Measurements from ENCODE around the gene APBB2.

APBB2 gene

DNA sequence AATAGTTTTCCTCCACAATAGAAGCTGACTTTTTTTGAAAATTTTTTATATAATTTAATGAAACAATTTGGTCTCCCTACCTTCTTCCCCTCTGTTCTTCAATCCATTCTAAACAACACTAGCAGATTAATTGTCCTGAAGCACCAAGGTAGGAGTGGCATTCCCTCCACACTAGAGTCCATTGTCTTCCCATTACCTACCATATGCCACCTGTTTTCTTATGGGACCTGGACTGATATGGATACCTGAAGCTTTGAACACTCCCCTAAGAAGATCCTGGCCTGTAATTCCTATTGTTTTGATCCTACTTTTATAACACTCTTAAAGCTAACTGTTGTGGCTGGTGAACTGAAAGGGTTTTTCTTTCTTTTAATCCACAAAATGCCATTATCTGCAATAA is 92.0 kb downstream of the APBB2 start:
- TF ChIP-seq CTCF (IDR thresholded peaks at IDR 0.05), result no peak
- Histone ChIP-seq H3K36me3 (no peaks in the 10 kb centered on the region), H3K27me3 (no peaks in the 10 kb centered on the region), H3K4me3 (ENCODE audit: low read depth in 1 of 2, low read length in 1 of 2) (no peak overlapping the region), H3K27ac (no peak overlapping the region), H3K9me3 (no peaks in the 10 kb centered on the region), H3K4me1 (ENCODE audit: control insufficient read depth in 1 of 2, insufficient read depth in 1 of 2, low read depth in 1 of 2, low read length in 1 of 2) (peaks cover 0 to 8% of the 10 kb centered on the region in 2 experiments)

GRCh38 chr4:41121906-41122305 is 92.4 kb downstream of the APBB2 start:
- Histone ChIP-seq H3K36me3 (no peaks in the 10 kb centered on the region), H3K9me3 (no peaks in the 10 kb centered on the region), H3K4me1 (ENCODE audit: control insufficient read depth in 1 of 2, insufficient read depth in 1 of 2, low read depth in 1 of 2, low read length in 1 of 2) (peaks cover 0 to 8% of the 10 kb centered on the region in 2 experiments), H3K4me3 (ENCODE audit: low read depth in 1 of 2, low read length in 1 of 2) (no peak overlapping the region), H3K27ac (no peak overlapping the region), H3K27me3 (no peaks in the 10 kb centered on the region)
- no peak for TF ChIP-seq CTCF (IDR thresholded peaks at IDR 0.05)

- Histone ChIP-seq H3K27me3 (no peaks in the 10 kb centered on the region), H3K27ac (no peak overlapping the region), H3K4me1 (ENCODE audit: control insufficient read depth in 1 of 2, insufficient read depth in 1 of 2, low read depth in 1 of 2, low read length in 1 of 2) (peaks cover 0 to 8% of the 10 kb centered on the region in 2 experiments), H3K9me3 (no peaks in the 10 kb centered on the region), H3K4me3 (ENCODE audit: low read depth in 1 of 2, low read length in 1 of 2) (no peak overlapping the region), H3K36me3 (no peaks in the 10 kb centered on the region)
- no peak for TF ChIP-seq CTCF (IDR thresholded peaks at IDR 0.05)
These were observed 93.8 kb downstream of the APBB2 start for GRCh38 chr4:41120297-41121217.

- Histone ChIP-seq H3K36me3 (no peaks in the 10 kb centered on the region), H3K4me3 (ENCODE audit: low read depth in 1 of 2, low read length in 1 of 2) (no peak overlapping the region), H3K27me3 (no peaks in the 10 kb centered on the region), H3K4me1 (ENCODE audit: control insufficient read depth in 1 of 2, insufficient read depth in 1 of 2, low read depth in 1 of 2, low read length in 1 of 2) (peaks cover 0 to 8% of the 10 kb centered on the region in 2 experiments), H3K9me3 (no peaks in the 10 kb centered on the region), H3K27ac (no peak overlapping the region)
- no peak for TF ChIP-seq CTCF (IDR thresholded peaks at IDR 0.05)
These were observed 94.5 kb downstream of the APBB2 start for GRCh38 chr4:41119867-41120295.

GRCh38 chr4:41111791-41112190 is 102.6 kb downstream of the APBB2 start:
- TF ChIP-seq CTCF (IDR thresholded peaks at IDR 0.05), result no peak
- Histone ChIP-seq H3K4me3 (ENCODE audit: low read depth in 1 of 2, low read length in 1 of 2) (no peak overlapping the region), H3K36me3 (no peaks in the 10 kb centered on the region), H3K9me3 (no peaks in the 10 kb centered on the region), H3K27ac (no peak overlapping the region), H3K4me1 (ENCODE audit: control insufficient read depth in 1 of 2, insufficient read depth in 1 of 2, low read depth in 1 of 2, low read length in 1 of 2) (no peaks in the 10 kb centered on the region), H3K27me3 (no peaks in the 10 kb centered on the region)

Data from neutrophil (primary cell).